K562 (cell line): Measurements from ENCODE around the gene ASB12. TPM values are rescaled to one million over a fixed set of nuclear protein-coding genes. Genes with fewer than 3 reads are reported as not detected.

Source experiments
- ARNT ChIP-seq, 2 experiments: fragments of 450-650 bp; IDR thresholded peaks; 2 replicates each; pipeline ENCODE4 v1.6.1; 2016; ENCODE audit warnings: mild to moderate bottlenecking in 1 of 2
- EP400 ChIP-seq: fragments of 450-650 bp; IDR thresholded peaks from 2 replicates; pipeline ENCODE4 v1.6.1; 2017; ENCODE audit warnings: antibody characterized with exemption, mild to moderate bottlenecking, moderate library complexity
- HDAC6 ChIP-seq: IDR thresholded peaks from 2 replicates; pipeline ENCODE4 v1.6.1; 2012; ENCODE audit warnings: low read depth, mild to moderate bottlenecking, control low read depth, inconsistent platforms, low read length, moderate library complexity
- HMG20A ChIP-seq: fragments of 450-650 bp; formaldehyde crosslinking; conservative IDR thresholded peaks from 2 replicates; pipeline ENCODE4 v1.4.0; 2020; ENCODE audit warnings: mild to moderate bottlenecking, mixed read lengths
- HNRNPLL ChIP-seq: fragments of 200-400 bp; formaldehyde crosslinking; IDR thresholded peaks from 2 replicates; pipeline ENCODE4 v1.6.1; 2017; ENCODE audit warnings: low read length, low read depth, mild to moderate bottlenecking; ENCODE audit not compliant: poor library complexity, severe bottlenecking
- KDM5B ChIP-seq: fragments of 200-600 bp; sonication (generic); IDR thresholded peaks from 2 replicates; pipeline ENCODE4 v1.6.1; 2012; ENCODE audit warnings: low read depth, mild to moderate bottlenecking, moderate library complexity, low read length, control low read depth, inconsistent platforms; ENCODE audit not compliant: insufficient replicate concordance
- MAFG ChIP-seq: fragments of 450-650 bp; conservative IDR thresholded peaks from 2 replicates; pipeline ENCODE4 v1.6.1; 2016; ENCODE audit warnings: missing genetic modification characterization, missing compliant biosample characterization
- RFX5 ChIP-seq: IDR thresholded peaks from 2 replicates; pipeline ENCODE4 v1.6.1; 2011; ENCODE audit warnings: low read depth, mild to moderate bottlenecking, improper control_type of control experiment, low read length
- SREBF1 ChIP-seq: fragments of 150-350 bp; IDR thresholded peaks from 2 replicates; pipeline ENCODE4 v1.6.1; 2014; ENCODE audit warnings: antibody characterized with exemption, low read depth, low read length, borderline replicate concordance
- ZNF41 ChIP-seq: fragments of 250-450 bp; sonication (Bioruptor Pico); conservative IDR thresholded peaks from 2 replicates; pipeline ENCODE4 v1.4.0; 2020; ENCODE audit warnings: mild to moderate bottlenecking
- polyA plus RNA-seq, 8 experiments: library from polyadenylated mRNA; depleted of rRNA in 4 of 8; stranded (reverse) in 5 of 8; unstranded in 3 of 8; fragments of >200 nt; fragmentation: Nextera tagmentation in 2 of 8; fragmentation: Illumina TruSeq in 1 of 8; extraction: Ambion mirVana in 2 of 8; extraction: Trizol in 1 of 8; gene quantifications; 2 replicates each; pipeline versions ENCODE4 v1.2.1 to v1.2.3, GENCODE V29; 2011 to 2014; ENCODE audit warnings: inconsistent platforms in 1 of 8, missing spikeins in 1 of 8
- total RNA-seq, 7 experiments: library from RNA; depleted of rRNA in 6 of 7; stranded (reverse); fragments of >200 nt in 6 of 7; fragmentation: Illumina TruSeq in 2 of 7; extraction: Trizol in 2 of 7; gene quantifications; 2 replicates each; pipeline versions ENCODE4 v1.2.1 to v1.2.3, GENCODE V29; 2011 to 2021; ENCODE audit warnings: low replicate concordance in 1 of 7
- TF ChIP-seq, protein P1 (sequence below): fragments of 250-450 bp; sonication (Bioruptor Pico); IDR thresholded peaks from 2 replicates; pipeline ENCODE4 v1.5.0; 2021
- TF ChIP-seq, protein P2 (sequence below): fragments of 250-450 bp; sonication (Bioruptor Pico); IDR thresholded peaks from 2 replicates; pipeline ENCODE4 v1.8.0; 2021; ENCODE audit warnings: mild to moderate bottlenecking, moderate library complexity
- TF ChIP-seq, protein P3 (sequence below): fragments of 250-450 bp; sonication (Bioruptor Pico); IDR thresholded peaks from 2 replicates; pipeline ENCODE4 v1.8.0; 2022; ENCODE audit warnings: inconsistent platforms, mild to moderate bottlenecking, moderate library complexity, borderline replicate concordance

The ASB12 gene
- total and polyA plus RNA-seq, 9 of the 15 experiments (the other 6 are each of a cell fraction or from before 2014, with no cell fraction given): 0.14 to 0.70 (median 0.33) TPM; not detected in 2

DNA sequence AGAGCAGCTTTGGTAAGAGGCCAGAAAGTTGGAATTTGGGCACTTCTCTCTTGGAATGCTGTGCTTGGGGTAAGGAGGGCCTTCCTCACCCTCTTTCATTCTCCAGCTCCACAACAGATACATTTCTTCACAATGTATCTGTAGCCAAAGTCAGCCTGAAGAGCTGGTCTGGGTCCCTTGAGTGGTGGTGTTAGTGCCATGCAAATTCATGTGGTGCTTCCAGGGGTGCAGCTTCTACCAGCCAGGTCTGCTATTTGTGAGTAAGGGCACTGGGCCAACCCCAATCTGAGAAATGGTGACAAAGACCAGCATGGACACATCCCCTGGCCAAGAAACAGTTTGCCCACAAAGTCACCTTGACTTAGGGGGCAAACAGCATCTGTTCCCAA is 42.7 kb downstream of the ASB12 start (continued):
- TF ChIP-seq, protein P1, sequence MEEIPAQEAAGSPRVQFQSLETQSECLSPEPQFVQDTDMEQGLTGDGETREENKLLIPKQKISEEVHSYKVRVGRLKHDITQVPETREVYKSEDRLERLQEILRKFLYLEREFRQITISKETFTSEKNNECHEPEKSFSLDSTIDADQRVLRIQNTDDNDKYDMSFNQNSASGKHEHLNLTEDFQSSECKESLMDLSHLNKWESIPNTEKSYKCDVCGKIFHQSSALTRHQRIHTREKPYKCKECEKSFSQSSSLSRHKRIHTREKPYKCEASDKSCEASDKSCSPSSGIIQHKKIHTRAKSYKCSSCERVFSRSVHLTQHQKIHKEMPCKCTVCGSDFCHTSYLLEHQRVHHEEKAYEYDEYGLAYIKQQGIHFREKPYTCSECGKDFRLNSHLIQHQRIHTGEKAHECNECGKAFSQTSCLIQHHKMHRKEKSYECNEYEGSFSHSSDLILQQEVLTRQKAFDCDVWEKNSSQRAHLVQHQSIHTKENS (CRISPR knock-in tag): no peak
- TF ChIP-seq RFX5: no peak
- no peak for TF ChIP-seq SREBF1
- TF ChIP-seq HMG20A: no peak
- no peak for TF ChIP-seq ARNT (IDR thresholded peaks at IDR 0.05)
- TF ChIP-seq HDAC6: no peak
- no peak for TF ChIP-seq HNRNPLL
- no peak for TF ChIP-seq KDM5B
- TF ChIP-seq EP400: no peak
- TF ChIP-seq MAFG (tag): no peak
- TF ChIP-seq, protein P2, sequence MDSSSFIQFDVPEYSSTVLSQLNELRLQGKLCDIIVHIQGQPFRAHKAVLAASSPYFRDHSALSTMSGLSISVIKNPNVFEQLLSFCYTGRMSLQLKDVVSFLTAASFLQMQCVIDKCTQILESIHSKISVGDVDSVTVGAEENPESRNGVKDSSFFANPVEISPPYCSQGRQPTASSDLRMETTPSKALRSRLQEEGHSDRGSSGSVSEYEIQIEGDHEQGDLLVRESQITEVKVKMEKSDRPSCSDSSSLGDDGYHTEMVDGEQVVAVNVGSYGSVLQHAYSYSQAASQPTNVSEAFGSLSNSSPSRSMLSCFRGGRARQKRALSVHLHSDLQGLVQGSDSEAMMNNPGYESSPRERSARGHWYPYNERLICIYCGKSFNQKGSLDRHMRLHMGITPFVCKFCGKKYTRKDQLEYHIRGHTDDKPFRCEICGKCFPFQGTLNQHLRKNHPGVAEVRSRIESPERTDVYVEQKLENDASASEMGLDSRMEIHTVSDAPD (CRISPR knock-in tag): no peak
- TF ChIP-seq ZNF41 (CRISPR knock-in tag): no peak
- TF ChIP-seq, protein P3, sequence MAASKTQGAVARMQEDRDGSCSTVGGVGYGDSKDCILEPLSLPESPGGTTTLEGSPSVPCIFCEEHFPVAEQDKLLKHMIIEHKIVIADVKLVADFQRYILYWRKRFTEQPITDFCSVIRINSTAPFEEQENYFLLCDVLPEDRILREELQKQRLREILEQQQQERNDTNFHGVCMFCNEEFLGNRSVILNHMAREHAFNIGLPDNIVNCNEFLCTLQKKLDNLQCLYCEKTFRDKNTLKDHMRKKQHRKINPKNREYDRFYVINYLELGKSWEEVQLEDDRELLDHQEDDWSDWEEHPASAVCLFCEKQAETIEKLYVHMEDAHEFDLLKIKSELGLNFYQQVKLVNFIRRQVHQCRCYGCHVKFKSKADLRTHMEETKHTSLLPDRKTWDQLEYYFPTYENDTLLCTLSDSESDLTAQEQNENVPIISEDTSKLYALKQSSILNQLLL (CRISPR knock-in tag): no peak
